Fibroblast of lung (primary cell): ENCODE results near the gene PCDH15.

ENCODE experiments used
- CTCF ChIP-seq, 2 donors: IDR thresholded peaks in 1 of 2; conservative IDR thresholded peaks in 1 of 2; 1 replicate in 1 of 2; 2 replicates in 1 of 2; pipeline ENCODE4 v1.5.1; 2011 to 2012; ENCODE audit warnings: low read length in 2 of 2, control low read depth in 1 of 2, inconsistent platforms in 1 of 2, low read depth in 1 of 2, mild to moderate bottlenecking in 1 of 2
- EZH2 ChIP-seq: IDR thresholded peaks from 2 replicates; pipeline ENCODE4 v1.5.1; 2012; ENCODE audit warnings: low read length, control low read depth, mild to moderate bottlenecking; ENCODE audit errors: missing control alignments

DNA sequence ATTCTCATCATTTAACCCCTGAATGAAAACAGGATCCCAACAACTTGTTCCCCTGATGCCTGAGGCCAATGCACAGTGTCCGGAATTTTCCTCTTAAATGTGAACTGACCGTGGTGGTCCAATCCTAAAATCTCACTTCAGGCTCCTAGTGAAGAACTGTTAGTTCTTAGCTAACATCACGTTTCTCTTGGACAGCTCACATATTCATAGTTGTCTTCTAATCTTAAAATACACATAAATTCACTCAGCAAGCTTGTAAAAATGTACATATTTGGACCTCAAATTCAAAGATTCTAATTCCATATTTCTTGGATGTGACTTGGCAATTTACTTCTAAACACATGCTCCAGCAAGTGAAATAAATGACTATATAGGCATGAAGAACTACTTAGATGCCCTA lies 297.2 kb downstream of the PCDH15 start:
- TF ChIP-seq CTCF (conservative IDR thresholded peaks at IDR 0.05 in 1 of 2, IDR thresholded peaks at IDR 0.05 in 1 of 2; ENCODE audit: low read depth in 1 of 2, low read length in 2 of 2) (no peak), EZH2 (no peak)
